H9 (cell line): ENCODE data around the gene ETNK2. TPM values are rescaled to one million over a fixed set of nuclear protein-coding genes. Genes with fewer than 3 reads are reported as not detected.
A peak's percentile ranks its signal among the peaks of the same experiment; 100 is the strongest.
"Not testable (repeated sequence)": the region's sequence is repeated elsewhere in the genome, so short reads cannot be mapped to it uniquely, and the experiment has no call there.

ENCODE experiments used
- DNase-seq: peaks from one replicate; pipeline ENCODE4 v3.0.0-alpha.2; 2017
- H2AFZ ChIP-seq: one replicate; pipeline ENCODE4 v1.6.1; 2013; ENCODE audit warnings: mild to moderate bottlenecking, low read length, control low read depth, moderate library complexity
- H2AK5ac ChIP-seq: 2 replicates; pipeline ENCODE4 v1.6.1; 2013; ENCODE audit warnings: low read length, control low read depth, mixed read lengths; ENCODE audit not compliant: insufficient read length
- H2BK120ac ChIP-seq: one replicate; pipeline ENCODE4 v1.6.1; 2013; ENCODE audit warnings: low read depth, mild to moderate bottlenecking, low read length, control low read depth, inconsistent platforms; ENCODE audit not compliant: poor library complexity, severe bottlenecking
- H2BK12ac ChIP-seq: 2 replicates; pipeline ENCODE4 v1.6.1; 2013; ENCODE audit warnings: low read length, control low read depth, mixed read lengths, low read depth; ENCODE audit not compliant: insufficient read length
- H2BK15ac ChIP-seq: 2 replicates; pipeline ENCODE4 v1.6.1; 2013; ENCODE audit warnings: low read depth, low read length, control low read depth
- H2BK20ac ChIP-seq: one replicate; pipeline ENCODE4 v1.6.1; 2013; ENCODE audit warnings: low read depth, mild to moderate bottlenecking, low read length, control low read depth, inconsistent platforms; ENCODE audit not compliant: poor library complexity, severe bottlenecking
- H2BK5ac ChIP-seq: 2 replicates; pipeline ENCODE4 v1.6.1; 2013; ENCODE audit warnings: low read length, control low read depth, mixed read lengths; ENCODE audit not compliant: insufficient read length
- H3K14ac ChIP-seq: 2 replicates; pipeline ENCODE4 v1.6.1; 2013; ENCODE audit warnings: low read length, control low read depth; ENCODE audit not compliant: insufficient read depth
- H3K18ac ChIP-seq: 2 replicates; pipeline ENCODE4 v1.6.1; 2013; ENCODE audit warnings: low read depth, mild to moderate bottlenecking, mixed read lengths, low read length, control low read depth; ENCODE audit not compliant: insufficient read length
- H3K23ac ChIP-seq: 2 replicates; pipeline ENCODE4 v1.6.1; 2013; ENCODE audit warnings: low read length, control low read depth, mixed read lengths, low read depth; ENCODE audit not compliant: insufficient read length
- H3K23me2 ChIP-seq: 2 replicates; pipeline ENCODE4 v1.6.1; 2013; ENCODE audit warnings: low read depth, mild to moderate bottlenecking, mixed read lengths, low read length, control low read depth; ENCODE audit not compliant: insufficient read length, poor library complexity, severe bottlenecking
- H3K27ac ChIP-seq: 2 replicates; pipeline ENCODE4 v1.5.1; 2013; ENCODE audit warnings: low read length, control low read depth, mixed read lengths, low read depth; ENCODE audit not compliant: insufficient read length
- H3K27me3 ChIP-seq: 2 replicates; pipeline ENCODE4 v1.6.1; 2013; ENCODE audit warnings: low read length, control low read depth, inconsistent platforms; ENCODE audit not compliant: insufficient read depth
- H3K4ac ChIP-seq: 2 replicates; pipeline ENCODE4 v1.6.1; 2013; ENCODE audit warnings: low read depth, mild to moderate bottlenecking, control low read depth, inconsistent platforms, low read length, moderate library complexity
- H3K4me1 ChIP-seq: 2 replicates; pipeline ENCODE4 v1.6.1; 2013; ENCODE audit warnings: low read length, control low read depth, inconsistent platforms; ENCODE audit not compliant: insufficient read depth
- H3K4me2 ChIP-seq: 2 replicates; pipeline ENCODE4 v1.6.1; 2013; ENCODE audit warnings: low read length, control low read depth, mixed read lengths; ENCODE audit not compliant: insufficient read length, insufficient read depth
- H3K56ac ChIP-seq: 2 replicates; pipeline ENCODE4 v1.6.1; 2013; ENCODE audit warnings: low read depth, mild to moderate bottlenecking, mixed read lengths, low read length, control low read depth; ENCODE audit not compliant: insufficient read length
- H3K79me1 ChIP-seq: 2 replicates; pipeline ENCODE4 v1.6.1; 2013; ENCODE audit warnings: low read depth, mild to moderate bottlenecking, moderate library complexity, low read length, control low read depth, inconsistent platforms; ENCODE audit not compliant: insufficient read depth, poor library complexity, severe bottlenecking
- H3K79me2 ChIP-seq: 2 replicates; pipeline ENCODE4 v1.6.1; 2013; ENCODE audit warnings: low read length, control low read depth, inconsistent platforms; ENCODE audit not compliant: insufficient read depth
- H3K9ac ChIP-seq: 2 replicates; pipeline ENCODE4 v1.6.1; 2013; ENCODE audit warnings: low read length, control low read depth, mixed read lengths; ENCODE audit not compliant: insufficient read length; ENCODE audit errors: extremely low read depth
- H3K9me3 ChIP-seq: one replicate; pipeline ENCODE4 v1.6.1; 2013; ENCODE audit warnings: low read depth, low read length, inconsistent platforms; ENCODE audit not compliant: control insufficient read depth
- H3T11ph ChIP-seq: one replicate; pipeline ENCODE4 v1.6.1; 2013; ENCODE audit warnings: mild to moderate bottlenecking, low read length, control low read depth, inconsistent platforms
- H4K20me1 ChIP-seq: one replicate; pipeline ENCODE4 v1.6.1; 2013; ENCODE audit not compliant: control insufficient read depth, insufficient read length, insufficient read depth
- H4K5ac ChIP-seq: 2 replicates; pipeline ENCODE4 v1.6.1; 2013; ENCODE audit warnings: low read depth, mild to moderate bottlenecking, mixed read lengths, low read length, control low read depth; ENCODE audit not compliant: insufficient read length
- H4K8ac ChIP-seq: replicated peaks from 2 replicates; pipeline ENCODE4 v1.6.1; 2013; ENCODE audit warnings: low read length, control low read depth, mixed read lengths, low read depth; ENCODE audit not compliant: insufficient read length
- H4K91ac ChIP-seq: 2 replicates; pipeline ENCODE4 v1.6.1; 2013; ENCODE audit warnings: low read depth, mild to moderate bottlenecking, moderate library complexity, mixed read lengths, low read length, control low read depth; ENCODE audit not compliant: insufficient read length
- H3K27ac Mint-ChIP-seq, 3 experiments: 2 replicates in 2 of 3; 3 replicates in 1 of 3; pipeline ENCODE4 v1.8.0; 2020 to 2021; ENCODE audit warnings: mixed read lengths in 3 of 3, mild to moderate bottlenecking in 1 of 3, moderate library complexity in 1 of 3
- H3K27me3 Mint-ChIP-seq: 2 replicates; pipeline ENCODE4 v1.8.0; 2021; ENCODE audit warnings: low read depth, mild to moderate bottlenecking, moderate library complexity, mixed read lengths
- H3K36me3 Mint-ChIP-seq, 3 experiments: 2 replicates in 2 of 3; 3 replicates in 1 of 3; pipeline ENCODE4 v1.8.0; 2020 to 2021; ENCODE audit warnings: low read depth in 3 of 3, mixed read lengths in 3 of 3; ENCODE audit not compliant: insufficient read depth in 1 of 3
- H3K4me1 Mint-ChIP-seq, 2 experiments: 2 replicates each; pipeline ENCODE4 v1.8.0; 2020; ENCODE audit warnings: mixed read lengths in 2 of 2
- H3K4me3 Mint-ChIP-seq, 2 experiments: 2 replicates in 1 of 2; 3 replicates in 1 of 2; pipeline ENCODE4 v1.8.0; 2020 to 2021; ENCODE audit warnings: mild to moderate bottlenecking in 2 of 2, mixed read lengths in 2 of 2, moderate library complexity in 1 of 2
- H3K9me3 Mint-ChIP-seq, 2 experiments: 2 replicates in 1 of 2; 3 replicates in 1 of 2; pipeline ENCODE4 v1.8.0; 2020; ENCODE audit warnings: mild to moderate bottlenecking in 2 of 2, mixed read lengths in 2 of 2, moderate library complexity in 1 of 2
- WGBS: extraction: QIAGEN DNeasy Blood & Tissue Kit; methylation state at CpG from one replicate; pipeline ENCODE4 v1.1.7; 2013; ENCODE audit warnings: missing lambda C conversion rate, low lambda C conversion rate, mixed read lengths; ENCODE audit not compliant: insufficient read length; ENCODE audit errors: extremely low coverage; 5-methylcytosine and 5-hydroxymethylcytosine counted together
- total RNA-seq: library from RNA; stranded (reverse); gene quantifications from 2 replicates; pipeline ENCODE4 v1.2.1, GENCODE V29; 2021
- TF ChIP-seq, protein P1 (sequence below): fragments of 200-600 bp; sonication (generic); conservative IDR thresholded peaks from 3 replicates; pipeline ENCODE4 v1.8.0; 2021; ENCODE audit warnings: antibody characterized with exemption, mild to moderate bottlenecking

The ETNK2 gene
- total RNA-seq, 1 experiment from 2014 or later = 17.6 TPM

DNA sequence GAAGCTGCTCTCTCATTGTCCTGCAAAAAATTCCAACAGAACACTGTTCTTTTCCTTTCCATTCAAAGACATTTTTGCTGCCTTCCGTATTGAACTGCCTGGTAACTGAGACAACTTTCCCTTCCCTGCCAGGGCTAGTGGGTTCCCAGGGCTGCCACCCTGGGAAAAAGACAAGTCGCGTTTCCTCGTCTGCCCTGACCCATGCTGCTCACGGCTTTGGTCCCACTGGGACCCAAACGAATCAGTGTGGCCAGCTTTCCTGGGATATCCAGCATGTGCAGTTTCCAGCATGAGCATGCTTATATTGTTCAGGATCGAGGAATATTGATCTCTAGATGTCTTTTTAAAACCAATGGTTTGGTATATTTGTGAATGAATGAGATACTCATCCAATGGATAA, 60.8 kb downstream of the ETNK2 start:
- no peak overlapping the region for H3K14ac ChIP-seq

DNA sequence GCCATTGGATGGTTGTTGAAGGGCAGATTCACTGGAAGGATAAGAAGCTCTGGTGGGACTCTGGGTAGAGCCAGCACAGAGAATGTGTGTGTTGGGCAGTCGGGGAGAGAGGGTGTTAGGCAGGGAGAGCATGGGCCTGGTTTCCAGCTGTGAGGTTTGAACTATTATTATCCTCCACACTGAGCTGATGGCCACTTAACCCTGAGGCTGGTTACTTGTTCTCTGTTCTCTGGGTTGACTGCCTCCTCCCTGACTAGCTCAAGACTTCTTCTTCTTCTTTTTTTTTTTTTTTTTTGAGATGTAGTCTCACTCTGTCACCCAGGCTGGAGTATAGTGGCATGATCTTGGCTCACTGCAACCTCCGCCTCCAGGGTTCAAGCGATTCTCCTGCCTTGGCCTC, 61.7 kb downstream of the ETNK2 start:
- not testable (repeated sequence) for H4K20me1 ChIP-seq, H3K9ac ChIP-seq, H3K27ac ChIP-seq, H3K23ac ChIP-seq, H3K56ac ChIP-seq, H2BK20ac ChIP-seq, DNase-seq, H2BK15ac ChIP-seq, H3K9me3 ChIP-seq, H4K91ac ChIP-seq, H3K14ac ChIP-seq, H3K18ac ChIP-seq, H2AK5ac ChIP-seq, H3K4me3 Mint-ChIP-seq, H3K9me3 Mint-ChIP-seq, H3K4me2 ChIP-seq, H2AFZ ChIP-seq, H3K79me1 ChIP-seq, H2BK120ac ChIP-seq, H3K4ac ChIP-seq, H3K36me3 Mint-ChIP-seq, H4K8ac ChIP-seq, H2BK12ac ChIP-seq, H2BK5ac ChIP-seq, H3K23me2 ChIP-seq, H4K5ac ChIP-seq, H3K27me3 ChIP-seq, H3T11ph ChIP-seq, H3K27me3 Mint-ChIP-seq
- WGBS = no CpG with 5 or more reads among the region's 3 CpGs
- peaks cover 82% of the 10 kb centered on the region for H3K79me2 ChIP-seq
- Mint-ChIP-seq H3K27ac (peak overlapping the region in 2 of 3 experiments; percentile 29 to 57; a peak in 2 of 7 replicates), H3K4me1 (peaks cover 85 to 93% of the 10 kb centered on the region in 2 experiments)
- H3K4me1 ChIP-seq = peaks cover 43% of the 10 kb centered on the region

More for the DNA sequence above, 60.8 kb downstream of the ETNK2 start:
- no peak for DNase-seq
- Histone ChIP-seq H3K79me1 (peaks cover 2% of the 10 kb centered on the region), H3K27ac (no peak overlapping the region), H3K56ac (no peak overlapping the region), H3K18ac (no peak overlapping the region), H4K5ac (no peak overlapping the region), H3T11ph (no peak overlapping the region), H3K9ac (no peak overlapping the region), H3K4ac (no peak overlapping the region), H3K9me3 (no peaks in the 10 kb centered on the region), H3K23me2 (no peaks in the 10 kb centered on the region), H4K8ac (no peak overlapping the region), H2BK120ac (no peak overlapping the region), H3K4me1 (peaks cover 42% of the 10 kb centered on the region), H2BK20ac (no peak overlapping the region), H4K91ac (no peak overlapping the region), H3K4me2 (no peak overlapping the region), H2BK15ac (no peak overlapping the region), H2BK5ac (no peak overlapping the region), H3K79me2 (peaks cover 83% of the 10 kb centered on the region), H2AFZ (no peak overlapping the region), H3K27me3 (no peaks in the 10 kb centered on the region), H2AK5ac (no peak overlapping the region), H3K23ac (no peak overlapping the region), H4K20me1 (peaks cover 4% of the 10 kb centered on the region), H2BK12ac (no peak overlapping the region)
- Mint-ChIP-seq H3K36me3 (peaks cover 4 to 6% (median 5%) of the 10 kb centered on the region in 3 experiments; a peak in 5 of 7 replicates), H3K27ac (peak overlapping the region in 2 of 3 experiments; percentile 39 to 59; a peak in 6 of 7 replicates), H3K9me3 (no peaks in the 10 kb centered on the region), H3K27me3 (no peaks in the 10 kb centered on the region; the same call in 1 of the 2 replicates), H3K4me1 (peaks cover 89 to 94% of the 10 kb centered on the region in 2 experiments), H3K4me3 (no peak overlapping the region)
- no CpG with 5 or more reads among the region's 7 CpGs for WGBS
- TF ChIP-seq, protein P1, sequence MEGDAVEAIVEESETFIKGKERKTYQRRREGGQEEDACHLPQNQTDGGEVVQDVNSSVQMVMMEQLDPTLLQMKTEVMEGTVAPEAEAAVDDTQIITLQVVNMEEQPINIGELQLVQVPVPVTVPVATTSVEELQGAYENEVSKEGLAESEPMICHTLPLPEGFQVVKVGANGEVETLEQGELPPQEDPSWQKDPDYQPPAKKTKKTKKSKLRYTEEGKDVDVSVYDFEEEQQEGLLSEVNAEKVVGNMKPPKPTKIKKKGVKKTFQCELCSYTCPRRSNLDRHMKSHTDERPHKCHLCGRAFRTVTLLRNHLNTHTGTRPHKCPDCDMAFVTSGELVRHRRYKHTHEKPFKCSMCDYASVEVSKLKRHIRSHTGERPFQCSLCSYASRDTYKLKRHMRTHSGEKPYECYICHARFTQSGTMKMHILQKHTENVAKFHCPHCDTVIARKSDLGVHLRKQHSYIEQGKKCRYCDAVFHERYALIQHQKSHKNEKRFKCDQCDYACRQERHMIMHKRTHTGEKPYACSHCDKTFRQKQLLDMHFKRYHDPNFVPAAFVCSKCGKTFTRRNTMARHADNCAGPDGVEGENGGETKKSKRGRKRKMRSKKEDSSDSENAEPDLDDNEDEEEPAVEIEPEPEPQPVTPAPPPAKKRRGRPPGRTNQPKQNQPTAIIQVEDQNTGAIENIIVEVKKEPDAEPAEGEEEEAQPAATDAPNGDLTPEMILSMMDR = no peak
